SK-N-SH (cell line): ENCODE data around the gene DIPK1A. TPM values are rescaled to one million over a fixed set of nuclear protein-coding genes. Genes with fewer than 3 reads are reported as not detected.

Source experiments
- CTCF ChIA-PET: fragments of 300-600, 350-600 bp; formaldehyde crosslinking; extraction: SDS; loops from one replicate; lab custom pipeline; 2021; lab: Yijun Ruan, JAX
- POLR2A ChIA-PET: fragments of 350-600 bp; sonication (Branson Sonifier 250); formaldehyde crosslinking; extraction: SDS; loops from one replicate; lab custom pipeline; 2020; ENCODE audit warnings: antibody characterized with exemption, inconsistent platforms; lab: Yijun Ruan, JAX
- DNase-seq: peaks from one replicate; pipeline ENCODE4 v3.0.0; 2012
- H2AFZ ChIP-seq: fragments of 200-600 bp; sonication (generic); 2 replicates; pipeline ENCODE4 v1.8.1; 2016; ENCODE audit warnings: antibody characterized with exemption, mild to moderate bottlenecking, low read depth
- H3F3A ChIP-seq: fragments of 200-600 bp; sonication (generic); replicated peaks from 2 replicates; pipeline ENCODE3; 2016; ENCODE audit warnings: antibody characterized with exemption, mild to moderate bottlenecking; ENCODE audit not compliant: insufficient read depth
- H3K27ac ChIP-seq, 2 experiments: fragments of 200-500 bp in 1 of 2; fragments of 200-600 bp in 1 of 2; sonication (Bioruptor generic) in 1 of 2; sonication (generic), shearing (Covaris generic) in 1 of 2; 2 replicates each; pipeline versions ENCODE4 v1.5.1 to v1.6.1; 2014 to 2016; ENCODE audit warnings: low read depth in 2 of 2, inconsistent platforms in 1 of 2, low read length in 1 of 2, mild to moderate bottlenecking in 1 of 2, mixed read lengths in 1 of 2
- H3K27me3 ChIP-seq: fragments of 200-600 bp; sonication (generic), shearing (Covaris generic); 2 replicates; pipeline ENCODE4 v1.6.1; 2016; ENCODE audit warnings: mixed run types; ENCODE audit not compliant: insufficient read depth
- H3K36me3 ChIP-seq, 2 experiments: fragments of 200-500 bp in 1 of 2; fragments of 200-600 bp in 1 of 2; sonication (Bioruptor generic) in 1 of 2; sonication (generic) in 1 of 2; replicated peaks in 1 of 2; 2 replicates each; pipeline versions ENCODE3 to v1.5.1; 2014 to 2016; ENCODE audit warnings: low read length in 1 of 2, mild to moderate bottlenecking in 1 of 2; ENCODE audit not compliant: insufficient read depth in 2 of 2, control insufficient read depth in 1 of 2
- H3K4me1 ChIP-seq, 2 experiments: fragments of 200-500 bp in 1 of 2; fragments of 200-600 bp in 1 of 2; sonication (Bioruptor generic) in 1 of 2; sonication (generic), shearing (Covaris generic) in 1 of 2; 2 replicates each; pipeline versions ENCODE4 v1.5.1 to v1.6.1; 2014 to 2016; ENCODE audit warnings: low read depth in 1 of 2, low read length in 1 of 2, mixed run types in 1 of 2; ENCODE audit not compliant: insufficient read depth in 2 of 2, control insufficient read depth in 1 of 2
- H3K4me2 ChIP-seq: fragments of 200-600 bp; sonication (generic), shearing (Covaris generic); 2 replicates; pipeline ENCODE4 v1.6.1; 2017; ENCODE audit warnings: mixed run types
- H3K4me3 ChIP-seq, 2 experiments: fragments of 200-500 bp in 1 of 2; fragments of 200-600 bp in 1 of 2; sonication (Bioruptor generic) in 1 of 2; sonication (generic), shearing (Covaris generic) in 1 of 2; 2 replicates each; pipeline versions ENCODE4 v1.5.1 to v1.8.1; 2014 to 2016; ENCODE audit warnings: low read depth in 2 of 2, inconsistent platforms in 1 of 2, low read length in 1 of 2, mild to moderate bottlenecking in 1 of 2, mixed read lengths in 1 of 2, moderate library complexity in 1 of 2
- H3K79me2 ChIP-seq: fragments of 200-600 bp; sonication (generic); 2 replicates; pipeline ENCODE4 v1.8.1; 2017; ENCODE audit warnings: mild to moderate bottlenecking; ENCODE audit not compliant: insufficient read depth
- H3K9ac ChIP-seq: fragments of 200-600 bp; sonication (generic); 2 replicates; pipeline ENCODE4 v1.6.1; 2017; ENCODE audit warnings: mixed run types
- H3K9me2 ChIP-seq: fragments of 200-600 bp; sonication (generic); 2 replicates; pipeline ENCODE4 v1.6.1; 2017; ENCODE audit warnings: mixed run types
- H3K9me3 ChIP-seq: fragments of 200-600 bp; sonication (generic); 2 replicates; pipeline ENCODE4 v1.6.1; 2017; ENCODE audit warnings: mixed run types, mild to moderate bottlenecking, moderate library complexity
- H4K20me1 ChIP-seq: fragments of 200-600 bp; sonication (generic); 2 replicates; pipeline ENCODE4 v1.6.1; 2017; ENCODE audit warnings: mild to moderate bottlenecking, mixed run types; ENCODE audit not compliant: insufficient read depth
- CHD2 ChIP-seq: fragments of 150-350 bp; IDR thresholded peaks from 2 replicates; pipeline ENCODE4 v1.6.1; 2018; ENCODE audit warnings: low read length; ENCODE audit not compliant: partially characterized antibody
- ELF1 ChIP-seq: IDR thresholded peaks from 2 replicates; pipeline ENCODE4 v1.4.0; 2012
- EP300 ChIP-seq, 2 experiments: IDR thresholded peaks; 2 replicates each; pipeline versions ENCODE4 v1.4.0 to v1.6.1; 2012; ENCODE audit warnings: borderline replicate concordance in 1 of 2, low read depth in 1 of 2, low read length in 1 of 2
- FOXJ3 ChIP-seq: sonication (generic); formaldehyde crosslinking; IDR thresholded peaks from 2 replicates; pipeline ENCODE4 v1.5.1; 2020; ENCODE audit warnings: mild to moderate bottlenecking, missing genetic modification reagents
- GABPA ChIP-seq: IDR thresholded peaks from 2 replicates; pipeline ENCODE4 v1.4.0; 2012; ENCODE audit warnings: low read depth, mild to moderate bottlenecking
- JUND ChIP-seq: IDR thresholded peaks from 2 replicates; pipeline ENCODE4 v1.4.0; 2012
- MXI1 ChIP-seq: IDR thresholded peaks from 2 replicates; pipeline ENCODE4 v1.6.1; 2012; ENCODE audit warnings: mild to moderate bottlenecking, low read depth, low read length, improper control_type of control experiment
- NRF1 ChIP-seq: IDR thresholded peaks from 2 replicates; pipeline ENCODE4 v1.6.1; 2012; ENCODE audit warnings: low read depth, mild to moderate bottlenecking, low read length
- POLR2AphosphoS5 ChIP-seq: IDR thresholded peaks from 2 replicates; pipeline ENCODE4 v1.6.1; 2012; ENCODE audit warnings: low read depth, low read length
- RAD21 ChIP-seq: IDR thresholded peaks from 2 replicates; pipeline ENCODE4 v1.6.1; 2012; ENCODE audit warnings: mild to moderate bottlenecking, low read length
- RFX5 ChIP-seq: IDR thresholded peaks from 2 replicates; pipeline ENCODE4 v1.6.1; 2012; ENCODE audit warnings: mild to moderate bottlenecking, improper control_type of control experiment, low read length
- SIN3A ChIP-seq: IDR thresholded peaks from 2 replicates; pipeline ENCODE4 v1.6.1; 2012; ENCODE audit warnings: low read depth, mild to moderate bottlenecking, low read length, moderate library complexity, borderline replicate concordance
- SMC3 ChIP-seq: IDR thresholded peaks from 2 replicates; pipeline ENCODE4 v1.6.1; 2012; ENCODE audit warnings: low read depth, low read length, improper control_type of control experiment
- TAF1 ChIP-seq: IDR thresholded peaks from 2 replicates; pipeline ENCODE4 v1.6.1; 2012; ENCODE audit warnings: low read depth, mild to moderate bottlenecking, low read length, moderate library complexity, borderline replicate concordance
- WGBS: methylation state at CpG from one replicate; pipeline ENCODE4 v1.1.6; 2017; ENCODE audit warnings: low lambda C conversion rate; 5-methylcytosine and 5-hydroxymethylcytosine counted together
- polyA plus RNA-seq, 3 experiments: library from polyadenylated mRNA; depleted of rRNA; stranded (reverse); fragments of >200 nt; gene quantifications; 2 replicates each; pipeline ENCODE4 v1.2.3, GENCODE V29; 2012
- TF ChIP-seq, protein P1 (sequence below): IDR thresholded peaks from 2 replicates; pipeline ENCODE4; 2012
- TF ChIP-seq, protein P2 (sequence below): IDR thresholded peaks from 2 replicates; pipeline ENCODE4 v1.4.0; 2012; ENCODE audit warnings: low read depth, borderline replicate concordance
- TF ChIP-seq, protein P3 (sequence below): fragments of 150-350 bp; IDR thresholded peaks from 2 replicates; pipeline ENCODE4 v1.6.1; 2017; ENCODE audit warnings: antibody characterized with exemption, low read length, low read depth, borderline replicate concordance

The DIPK1A gene
- polyA plus RNA-seq, 1 of the 3 experiments (the other 2 are of a cell fraction) = 3.4 TPM

- Histone ChIP-seq H3K4me2 (no peak overlapping the region), H3K36me3 (no peaks in the 10 kb centered on the region), H3K4me3 (no peak overlapping the region), H3K27ac (no peak overlapping the region), H3K9me3 (no peaks in the 10 kb centered on the region), H3K4me1 (peaks cover 4 to 5% of the 10 kb centered on the region in 2 experiments; a peak in 3 of 4 replicates), H3K79me2 (no peaks in the 10 kb centered on the region), H4K20me1 (no peaks in the 10 kb centered on the region), H3F3A (peaks cover 7% of the 10 kb centered on the region), H3K9me2 (no peaks in the 10 kb centered on the region), H3K9ac (no peak overlapping the region), H3K27me3 (no peaks in the 10 kb centered on the region), H2AFZ (no peak overlapping the region)
- no peak for DNase-seq
- ChIA-PET POLR2A (no interaction called here), CTCF (interaction anchor here (0.8 to 2.9 kb wide), 5 partner anchors 15 to 128 kb away, joined by 3 to 17 read pairs (median 6); partner anchors contain the start of gene DIPK1A)
- no peak for TF ChIP-seq ELF1
- TF ChIP-seq POLR2AphosphoS5 = no peak
- TF ChIP-seq, protein P1, sequence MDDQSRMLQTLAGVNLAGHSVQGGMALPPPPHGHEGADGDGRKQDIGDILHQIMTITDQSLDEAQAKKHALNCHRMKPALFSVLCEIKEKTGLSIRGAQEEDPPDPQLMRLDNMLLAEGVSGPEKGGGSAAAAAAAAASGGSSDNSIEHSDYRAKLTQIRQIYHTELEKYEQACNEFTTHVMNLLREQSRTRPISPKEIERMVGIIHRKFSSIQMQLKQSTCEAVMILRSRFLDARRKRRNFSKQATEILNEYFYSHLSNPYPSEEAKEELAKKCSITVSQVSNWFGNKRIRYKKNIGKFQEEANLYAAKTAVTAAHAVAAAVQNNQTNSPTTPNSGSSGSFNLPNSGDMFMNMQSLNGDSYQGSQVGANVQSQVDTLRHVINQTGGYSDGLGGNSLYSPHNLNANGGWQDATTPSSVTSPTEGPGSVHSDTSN = no peak
- no peak for TF ChIP-seq MXI1
- no peak for TF ChIP-seq TAF1
- TF ChIP-seq FOXJ3 (CRISPR knock-in tag) = no peak
- TF ChIP-seq, protein P2, sequence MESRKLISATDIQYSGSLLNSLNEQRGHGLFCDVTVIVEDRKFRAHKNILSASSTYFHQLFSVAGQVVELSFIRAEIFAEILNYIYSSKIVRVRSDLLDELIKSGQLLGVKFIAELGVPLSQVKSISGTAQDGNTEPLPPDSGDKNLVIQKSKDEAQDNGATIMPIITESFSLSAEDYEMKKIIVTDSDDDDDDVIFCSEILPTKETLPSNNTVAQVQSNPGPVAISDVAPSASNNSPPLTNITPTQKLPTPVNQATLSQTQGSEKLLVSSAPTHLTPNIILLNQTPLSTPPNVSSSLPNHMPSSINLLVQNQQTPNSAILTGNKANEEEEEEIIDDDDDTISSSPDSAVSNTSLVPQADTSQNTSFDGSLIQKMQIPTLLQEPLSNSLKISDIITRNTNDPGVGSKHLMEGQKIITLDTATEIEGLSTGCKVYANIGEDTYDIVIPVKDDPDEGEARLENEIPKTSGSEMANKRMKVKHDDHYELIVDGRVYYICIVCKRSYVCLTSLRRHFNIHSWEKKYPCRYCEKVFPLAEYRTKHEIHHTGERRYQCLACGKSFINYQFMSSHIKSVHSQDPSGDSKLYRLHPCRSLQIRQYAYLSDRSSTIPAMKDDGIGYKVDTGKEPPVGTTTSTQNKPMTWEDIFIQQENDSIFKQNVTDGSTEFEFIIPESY = no peak
- TF ChIP-seq CHD2 = no peak
- 91% methylated on average over 3 of the region's 3 CpGs for whole genome bisulfite sequencing
These were observed 16.1 kb downstream of the DIPK1A start for GRCh38 chr1:92944901-92945747.

GRCh38 chr1:92943502-92943847, 17.8 kb downstream of the DIPK1A start:
- H3F3A ChIP-seq = peaks cover 10% of the 10 kb centered on the region
- no peaks in the 10 kb centered on the region for H3K9me2 ChIP-seq
- H3K36me3 ChIP-seq = no peaks in the 10 kb centered on the region
- H3K9ac ChIP-seq = no peak overlapping the region
- H2AFZ ChIP-seq = no peak overlapping the region
- no peak overlapping the region for H3K4me3 ChIP-seq
- peaks cover 4 to 5% of the 10 kb centered on the region in 2 experiments; a peak in 3 of 4 replicates for H3K4me1 ChIP-seq
- POLR2A ChIA-PET = no interaction called here
- CTCF ChIA-PET = interaction anchor here (1.0 to 2.9 kb wide), 9 partner anchors 9 to 85 kb away, joined by 3 to 17 read pairs (median 5); partner anchors contain the start of gene DIPK1A
- WGBS = 100% methylated on average over 4 of the region's 4 CpGs
- H4K20me1 ChIP-seq = no peaks in the 10 kb centered on the region
- no peaks in the 10 kb centered on the region for H3K9me3 ChIP-seq
- no peaks in the 10 kb centered on the region for H3K27me3 ChIP-seq
- DNase-seq = no peak
- no peak overlapping the region for H3K4me2 ChIP-seq
- peaks cover 4% of the 10 kb centered on the region; the same call in 1 of the 2 replicates for H3K79me2 ChIP-seq
- H3K27ac ChIP-seq = no peak overlapping the region
- TF ChIP-seq JUND = no peak
- TF ChIP-seq, protein P2 = no peak
- TF ChIP-seq RAD21 = no peak
- TF ChIP-seq ELF1 = no peak
- TF ChIP-seq FOXJ3 (CRISPR knock-in tag) = no peak
- TF ChIP-seq SMC3 = no peak
- TF ChIP-seq NRF1 = no peak
- TF ChIP-seq GABPA = no peak
- no peak for TF ChIP-seq SIN3A
- no peak for TF ChIP-seq EP300 (IDR thresholded peaks at IDR 0.05; ENCODE audit: borderline replicate concordance in 1 of 2, low read depth in 1 of 2, low read length in 1 of 2)
- no peak for TF ChIP-seq RFX5
- no peak for TF ChIP-seq CHD2
- TF ChIP-seq, protein P3, sequence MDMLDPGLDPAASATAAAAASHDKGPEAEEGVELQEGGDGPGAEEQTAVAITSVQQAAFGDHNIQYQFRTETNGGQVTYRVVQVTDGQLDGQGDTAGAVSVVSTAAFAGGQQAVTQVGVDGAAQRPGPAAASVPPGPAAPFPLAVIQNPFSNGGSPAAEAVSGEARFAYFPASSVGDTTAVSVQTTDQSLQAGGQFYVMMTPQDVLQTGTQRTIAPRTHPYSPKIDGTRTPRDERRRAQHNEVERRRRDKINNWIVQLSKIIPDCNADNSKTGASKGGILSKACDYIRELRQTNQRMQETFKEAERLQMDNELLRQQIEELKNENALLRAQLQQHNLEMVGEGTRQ = no peak
